Ishikawa (cell line): ENCODE data around the gene SRR.
A peak's percentile ranks its signal among the peaks of the same experiment; 100 is the strongest.

Source experiments
- CREB1 ChIP-seq: IDR thresholded peaks from 2 replicates; pipeline ENCODE4 v1.6.1; 2012; ENCODE audit warnings: low read depth
- EP300 ChIP-seq: IDR thresholded peaks from 2 replicates; pipeline ENCODE4 v1.6.1; 2012; ENCODE audit warnings: borderline replicate concordance
- RAD21 ChIP-seq: IDR thresholded peaks from 2 replicates; pipeline ENCODE4 v1.6.1; 2012; ENCODE audit warnings: low read depth
- TCF12 ChIP-seq: IDR thresholded peaks from 2 replicates; pipeline ENCODE4 v1.6.1; 2012; ENCODE audit warnings: low read depth
- TEAD4 ChIP-seq: IDR thresholded peaks from 2 replicates; pipeline ENCODE4 v1.6.1; 2012
- YY1 ChIP-seq: IDR thresholded peaks from 2 replicates; pipeline ENCODE4 v1.6.1; 2012; ENCODE audit warnings: low read depth

DNA sequence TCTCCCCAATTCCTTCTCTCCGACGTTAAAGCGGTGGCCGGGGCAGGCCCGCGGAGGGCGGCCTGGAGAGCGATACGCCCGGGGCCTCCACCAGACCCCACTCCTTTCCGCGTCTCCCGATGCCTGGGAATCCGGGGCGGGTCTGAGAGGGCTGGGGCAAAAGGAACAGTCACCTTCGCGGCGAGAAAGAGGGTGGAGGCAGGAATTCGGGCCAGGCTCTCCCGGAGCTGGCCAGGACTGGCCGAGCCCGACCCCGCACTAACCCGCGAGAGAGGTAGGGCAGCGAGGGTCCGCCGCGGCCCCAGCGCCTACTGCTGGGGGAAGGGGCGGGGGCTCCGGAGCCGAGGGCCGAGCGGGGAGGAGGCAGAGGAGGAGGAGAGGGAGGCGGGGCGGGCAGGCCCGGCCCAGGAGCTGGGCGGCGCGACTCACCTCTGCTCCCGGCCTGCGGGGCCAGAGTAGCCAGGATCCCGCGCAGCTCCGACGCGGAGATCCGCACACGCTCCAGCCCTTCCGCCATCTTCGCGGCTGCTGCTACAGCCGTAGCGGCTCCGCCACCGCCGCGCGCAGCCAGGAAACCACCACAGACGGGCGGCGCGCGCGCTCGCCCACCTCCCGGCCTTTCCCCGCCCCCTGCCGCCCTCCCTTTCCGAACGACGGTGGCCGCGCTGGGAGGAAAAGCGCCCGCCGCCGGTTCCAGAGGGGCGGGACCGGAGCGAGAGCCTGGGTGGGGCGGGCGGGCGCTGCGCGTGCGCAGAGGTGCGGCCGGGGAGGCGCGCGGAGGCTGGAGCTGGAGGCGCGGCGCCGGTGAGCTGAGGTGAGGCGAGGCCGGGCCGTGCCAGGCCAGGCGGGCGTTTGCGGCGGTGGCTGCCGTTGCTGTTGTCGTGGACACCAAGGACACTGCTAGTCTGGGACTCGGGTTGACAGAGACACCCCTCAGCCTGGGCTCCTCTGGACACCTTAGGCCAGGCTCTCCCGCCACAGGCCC, at the start of gene SRR, which contains the start of gene SMG6:
- TF ChIP-seq TCF12 (no peak), YY1 (peak; percentile 84), CREB1 (no peak), RAD21 (no peak), TEAD4 (0 out of 2 replicates have a peak, but pooled peaks have one; percentile 7), EP300 (no peak)
